Prostate gland (tissue), 2 donors: Measurements from ENCODE around the gene GRK3. TPM values are rescaled to one million over a fixed set of nuclear protein-coding genes. Genes with fewer than 3 reads are reported as not detected.

Source experiments
- DNase-seq: peaks from one replicate; pipeline ENCODE4 v3.0.0-alpha.2; 2019; ENCODE audit warnings: low spot score
- H3K27ac ChIP-seq, 2 donors: fragments of 200-600 bp; sonication (generic); 2 replicates each; pipeline ENCODE4 v1.5.1; 2017 to 2019
- H3K27me3 ChIP-seq: fragments of 200-600 bp; sonication (generic); replicated peaks from 2 replicates; pipeline ENCODE4 v1.5.1; 2019; ENCODE audit not compliant: insufficient read depth
- H3K36me3 ChIP-seq, 2 donors: fragments of 200-600 bp; sonication (generic); 1 replicate in 1 of 2; 2 replicates in 1 of 2; pipeline versions ENCODE4 v1.5.1 to v1.8.1; 2017 to 2019
- H3K4me1 ChIP-seq: fragments of 200-600 bp; sonication (generic); replicated peaks from 2 replicates; pipeline ENCODE4 v1.5.1; 2019
- H3K4me3 ChIP-seq, 2 donors: fragments of 200-600 bp; sonication (generic); 2 replicates each; pipeline ENCODE4 v1.5.1; 2017 to 2019
- H3K9me3 ChIP-seq: fragments of 200-600 bp; sonication (generic); 2 replicates; pipeline ENCODE4 v1.5.1; 2017
- CTCF ChIP-seq, 4 experiments: fragments of 200-600 bp in 2 of 4; fragments of 450-650 bp in 2 of 4; sonication (generic) in 2 of 4; IDR thresholded peaks; 1 replicate in 3 of 4; 2 replicates in 1 of 4; pipeline ENCODE4 v1.5.1; 2016 to 2019; ENCODE audit warnings: antibody characterized with exemption in 4 of 4, mild to moderate bottlenecking in 2 of 4, moderate library complexity in 2 of 4
- POLR2A ChIP-seq: fragments of 450-650 bp; IDR thresholded peaks from one replicate; pipeline ENCODE4 v1.6.1; 2016; ENCODE audit warnings: antibody characterized with exemption, mild to moderate bottlenecking
- POLR2AphosphoS5 ChIP-seq: sonication (generic); formaldehyde crosslinking; IDR thresholded peaks from one replicate; pipeline ENCODE4 v1.6.1; 2017; ENCODE audit warnings: antibody characterized with exemption
- WGBS: methylation state at CpG from one replicate; pipeline ENCODE4 v1.1.5; 2018; 5-methylcytosine and 5-hydroxymethylcytosine counted together
- intact Hi-C: fragments of 100-400 bp; cut with DNase I; formaldehyde crosslinking; loops from one replicate; pipeline ENCODE4 v1.14.2; 2022
- total RNA-seq, 2 donors: library from RNA; depleted of rRNA; stranded (reverse); fragments of >200 nt; gene quantifications; one replicate each; pipeline ENCODE4 v1.1.0, GENCODE V29; 2016

GRK3 gene
- total RNA-seq, 2 donors from 2014 or later: 10.2 to 16.9 TPM

- no peaks in the 10 kb centered on the region for H3K9me3 ChIP-seq
- no peaks in the 10 kb centered on the region for H3K27me3 ChIP-seq
- no peak overlapping the region for H3K4me3 ChIP-seq
- H3K27ac ChIP-seq: no peak overlapping the region
- no peaks in the 10 kb centered on the region for H3K36me3 ChIP-seq
- intact Hi-C loops: no loop called here
- no peak for DNase-seq
- 79% methylated on average over 24 of the region's 24 CpGs for WGBS
- TF ChIP-seq CTCF (IDR thresholded peaks at IDR 0.05) (no peak), POLR2AphosphoS5 (no peak), POLR2A (no peak)
- H3K4me1 ChIP-seq: no peaks in the 10 kb centered on the region
Observed at GRCh38 chr22:25754527-25755202, 190.2 kb downstream of the GRK3 start.

GRCh38 chr22:25757686-25758085 is 193.2 kb downstream of the GRK3 start:
- Histone ChIP-seq H3K4me3 (no peak overlapping the region), H3K36me3 (no peaks in the 10 kb centered on the region), H3K27me3 (no peaks in the 10 kb centered on the region), H3K9me3 (no peaks in the 10 kb centered on the region), H3K4me1 (no peaks in the 10 kb centered on the region), H3K27ac (no peak overlapping the region)
- no peak for DNase-seq
- no peak for TF ChIP-seq POLR2A
- no peak for TF ChIP-seq POLR2AphosphoS5
- TF ChIP-seq CTCF (IDR thresholded peaks at IDR 0.05): no peak
- 70% methylated on average over 3 of the region's 3 CpGs for WGBS
- intact Hi-C loops: no loop called here

- WGBS: 89% methylated on average over 8 of the region's 8 CpGs
- TF ChIP-seq CTCF (IDR thresholded peaks at IDR 0.05): no peak
- no peak for TF ChIP-seq POLR2AphosphoS5
- TF ChIP-seq POLR2A: no peak
- no peak for DNase-seq
- H3K9me3 ChIP-seq: no peaks in the 10 kb centered on the region
- no peaks in the 10 kb centered on the region for H3K4me1 ChIP-seq
- intact Hi-C loops: no loop called here
- H3K36me3 ChIP-seq: no peaks in the 10 kb centered on the region
- no peak overlapping the region for H3K4me3 ChIP-seq
- H3K27ac ChIP-seq: no peak overlapping the region
- no peaks in the 10 kb centered on the region for H3K27me3 ChIP-seq
Observed at GRCh38 chr22:25758316-25758715, 193.8 kb downstream of the GRK3 start.

- Histone ChIP-seq H3K9me3 (no peaks in the 10 kb centered on the region), H3K27ac (no peak overlapping the region), H3K27me3 (no peaks in the 10 kb centered on the region), H3K4me1 (no peaks in the 10 kb centered on the region), H3K4me3 (no peak overlapping the region), H3K36me3 (no peaks in the 10 kb centered on the region)
- intact Hi-C loops: no loop called here
- 68% methylated on average over 5 of the region's 5 CpGs for WGBS
- no peak for TF ChIP-seq CTCF (IDR thresholded peaks at IDR 0.05)
- TF ChIP-seq POLR2A: no peak
- TF ChIP-seq POLR2AphosphoS5: no peak
- no peak for DNase-seq
Observed at GRCh38 chr22:25759825-25760231, 195.4 kb downstream of the GRK3 start.

- intact Hi-C loops: no loop called here
- Histone ChIP-seq H3K27ac (no peak overlapping the region), H3K27me3 (no peaks in the 10 kb centered on the region), H3K4me3 (no peak overlapping the region), H3K9me3 (no peaks in the 10 kb centered on the region), H3K36me3 (no peaks in the 10 kb centered on the region), H3K4me1 (no peaks in the 10 kb centered on the region)
- 54% methylated on average over 2 of the region's 2 CpGs for WGBS
- no peak for TF ChIP-seq POLR2A
- no peak for TF ChIP-seq CTCF (IDR thresholded peaks at IDR 0.05)
- TF ChIP-seq POLR2AphosphoS5: no peak
- DNase-seq: no peak
Observed at GRCh38 chr22:25760294-25760693, 195.8 kb downstream of the GRK3 start.
